GM18873 (cell line): ENCODE measurements around the gene SAXO2.
"Not testable (repeated sequence)": the region's sequence is repeated elsewhere in the genome, so short reads cannot be mapped to it uniquely, and the experiment has no call there.

Experiments
- ATAC-seq: cut with Tn5 transposase; IDR thresholded peaks from one replicate; pipeline ENCODE4 v1.9.1; 2021; ENCODE audit warnings: mild to moderate bottlenecking, moderate library complexity, moderate number of reproducible peaks; ENCODE audit not compliant: unreplicated experiment, low FRiP score

The SAXO2 gene

DNA sequence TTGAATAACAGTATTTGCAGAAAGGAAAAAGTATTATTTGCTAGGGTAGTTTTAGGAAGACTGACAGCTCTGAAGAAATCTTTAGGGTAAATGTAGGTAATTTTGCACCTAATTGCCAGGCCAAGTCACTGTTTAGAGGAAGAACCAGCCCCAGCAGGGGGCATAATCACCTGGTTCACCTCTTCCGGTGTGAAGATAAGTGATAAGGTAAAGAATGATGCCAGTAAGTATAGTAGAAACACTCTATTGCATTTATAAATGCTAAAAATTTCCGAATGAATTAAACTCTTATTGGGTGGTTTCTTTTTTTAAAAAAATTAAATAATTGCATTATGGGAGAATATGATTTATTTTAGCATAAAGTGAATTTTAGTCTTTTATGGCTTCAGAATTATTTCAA lies 21.8 kb downstream of the SAXO2 start:
- not testable (repeated sequence) for ATAC-seq

DNA sequence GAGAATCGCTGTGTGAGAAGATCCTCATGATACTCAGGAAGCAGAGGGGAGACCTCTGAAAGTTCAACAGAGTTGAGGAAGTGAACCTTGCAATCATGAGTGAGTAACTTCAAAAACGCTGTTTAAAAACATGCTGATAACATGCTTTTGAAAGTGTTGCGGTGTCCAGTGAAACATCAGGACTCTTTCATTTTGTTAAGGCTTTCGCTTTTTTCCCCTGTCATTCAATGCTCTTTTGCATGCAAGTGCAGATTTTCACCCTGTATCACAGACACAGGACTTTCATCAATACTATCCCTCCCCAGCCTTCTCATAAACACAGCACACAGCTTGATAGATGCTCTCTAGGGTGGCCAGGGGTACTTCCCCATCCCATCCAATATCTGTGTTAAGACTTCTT lies 23.9 kb downstream of the SAXO2 start:
- ATAC-seq = not testable (repeated sequence)

DNA sequence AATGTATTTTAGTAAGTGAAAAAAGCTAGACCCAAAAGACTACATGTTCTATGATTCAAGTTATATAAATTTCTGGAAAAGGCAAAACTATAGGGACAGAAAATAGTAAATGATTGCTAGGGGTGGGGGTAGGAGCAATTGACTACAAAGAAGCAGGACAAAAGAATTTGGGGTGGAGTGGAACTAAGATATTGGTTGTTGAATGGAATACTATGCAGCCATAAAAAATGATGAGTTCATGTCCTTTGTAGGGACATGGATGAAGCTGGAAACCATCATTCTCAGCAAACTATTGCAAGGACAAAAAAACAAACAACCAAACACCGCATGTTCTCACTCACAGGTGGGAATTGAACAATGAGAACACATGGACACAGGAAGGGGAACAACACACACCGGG lies 25.6 kb downstream of the SAXO2 start:
- not testable (repeated sequence) for ATAC-seq

DNA sequence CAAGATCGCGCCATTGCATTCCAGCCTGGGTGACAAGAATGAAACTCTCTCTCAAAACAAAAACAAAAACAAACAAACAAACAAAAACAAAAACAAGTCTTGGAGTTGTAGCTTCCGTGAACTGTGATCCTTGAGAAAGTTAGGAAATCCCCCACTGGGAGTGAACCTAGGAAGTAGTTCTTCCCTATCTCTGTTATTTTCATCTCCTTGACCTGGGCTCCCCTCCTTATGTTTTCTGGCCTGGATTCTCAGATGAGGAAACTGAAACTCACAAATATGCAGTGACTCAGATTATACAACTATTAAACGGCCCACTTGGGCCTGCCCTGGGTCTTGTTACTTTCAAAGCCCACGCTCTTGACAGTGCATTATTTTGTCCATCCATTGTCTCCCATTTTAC lies 29.7 kb downstream of the SAXO2 start:
- ATAC-seq = no peak

DNA sequence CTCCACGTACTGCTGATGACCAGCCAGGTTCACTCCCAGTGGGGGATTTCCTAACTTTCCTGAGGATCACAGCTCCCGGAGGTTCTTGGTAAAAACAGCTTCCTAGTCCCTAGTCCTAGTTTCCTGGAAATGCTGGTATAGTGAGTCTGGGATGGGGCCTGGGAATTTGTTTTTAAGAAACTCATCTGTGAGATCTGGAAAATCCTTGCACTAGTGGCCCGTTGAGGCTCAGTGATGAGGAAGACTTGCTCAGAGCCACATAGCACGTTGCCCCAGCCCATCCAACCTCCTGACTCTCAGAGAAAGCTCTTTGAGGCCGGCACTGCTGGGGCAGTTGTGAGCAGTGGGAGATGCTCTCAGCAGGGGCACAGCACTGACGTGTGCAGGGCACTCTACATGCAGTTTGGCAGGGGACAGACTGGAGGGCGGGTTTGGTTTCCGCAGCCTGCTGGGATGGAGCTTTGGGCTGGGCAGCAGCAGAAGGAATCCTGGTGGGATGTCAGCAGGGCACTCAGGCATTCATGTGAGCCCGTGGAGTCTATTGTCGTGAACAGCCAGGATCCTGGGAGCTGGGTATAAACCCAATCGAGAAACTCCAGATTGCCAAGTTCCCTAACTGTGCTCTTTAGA lies 31.6 kb downstream of the SAXO2 start:
- ATAC-seq = no peak

DNA sequence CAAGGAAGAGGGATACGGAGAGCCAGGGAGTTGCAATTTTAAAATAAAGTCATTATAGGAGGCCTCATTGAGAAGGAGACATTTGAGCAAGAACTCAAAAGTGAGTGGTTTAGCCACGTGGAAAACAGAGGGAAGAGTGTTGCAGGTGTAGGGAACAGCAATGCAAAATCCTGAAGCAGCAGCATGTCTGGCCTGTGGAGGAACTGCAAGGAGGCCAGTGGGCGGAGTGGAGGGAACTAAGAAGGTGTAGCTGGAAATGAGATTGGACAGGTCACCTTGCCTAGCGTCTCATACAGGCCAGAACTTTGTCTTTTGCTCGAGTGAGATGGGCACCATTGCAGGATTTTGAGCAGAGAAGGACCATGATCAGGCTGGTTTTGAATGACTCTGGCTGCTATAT lies 34.9 kb downstream of the SAXO2 start:
- no peak for ATAC-seq

DNA sequence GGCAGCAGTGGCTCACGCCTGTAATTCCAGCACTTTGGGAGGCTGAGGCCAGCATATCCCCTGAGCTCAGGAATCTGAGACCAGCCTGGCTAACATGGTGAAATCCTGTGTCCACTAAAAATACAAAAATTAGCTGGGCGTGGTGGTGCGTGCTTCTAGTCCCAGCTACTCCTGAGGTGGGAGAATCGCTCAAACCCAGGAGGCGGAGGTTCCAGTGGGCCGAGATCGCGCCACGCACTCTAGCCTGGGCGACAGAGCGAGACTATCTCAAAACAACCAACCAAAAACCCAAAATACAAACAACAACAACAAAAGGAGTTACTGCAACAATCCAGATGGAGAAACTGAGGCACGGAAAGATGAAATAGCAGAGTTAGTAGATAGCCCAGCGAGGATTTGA lies 35.4 kb downstream of the SAXO2 start:
- no peak for ATAC-seq

DNA sequence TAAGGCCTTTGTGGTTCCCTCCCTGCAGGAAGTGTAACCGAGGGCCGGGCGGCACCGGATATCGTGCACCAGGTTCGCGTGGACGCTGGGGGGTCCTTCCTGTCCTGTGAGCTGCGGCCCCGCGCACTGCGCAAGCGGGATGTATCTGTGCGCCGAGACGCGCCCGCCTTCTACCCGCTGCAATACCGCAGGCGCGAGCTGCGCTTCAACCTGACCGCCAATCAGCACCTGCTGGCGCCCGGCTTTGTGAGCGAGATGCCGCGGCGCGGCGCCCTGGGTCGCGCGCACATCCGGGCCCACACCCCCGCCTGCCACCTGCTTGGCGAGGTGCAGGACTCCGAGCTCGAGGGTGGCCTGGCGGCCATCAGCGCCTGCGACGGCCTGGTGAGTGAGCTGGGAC lies 35.9 kb downstream of the SAXO2 start:
- no peak for ATAC-seq

DNA sequence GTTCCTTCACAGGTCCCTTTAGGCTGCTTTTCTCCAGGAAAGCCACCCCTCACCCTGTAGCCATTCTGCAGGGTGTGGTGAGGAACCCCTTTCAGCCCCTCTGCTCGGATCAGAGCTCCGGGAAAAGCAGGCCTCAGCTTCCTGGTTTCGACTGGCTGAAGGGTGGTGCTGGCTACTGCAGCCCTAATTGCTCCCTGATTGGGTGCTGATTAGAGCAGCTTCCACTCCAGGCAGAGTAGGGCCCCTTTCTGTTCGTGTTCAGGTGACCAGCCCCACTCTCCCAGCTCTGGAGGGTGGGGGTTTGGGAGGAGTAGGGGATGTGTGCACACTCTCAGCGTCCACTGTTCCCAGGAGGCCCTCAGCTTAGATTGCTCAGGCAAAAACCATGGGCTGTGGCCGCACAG lies 36.9 kb downstream of the SAXO2 start:
- not testable (repeated sequence) for ATAC-seq

DNA sequence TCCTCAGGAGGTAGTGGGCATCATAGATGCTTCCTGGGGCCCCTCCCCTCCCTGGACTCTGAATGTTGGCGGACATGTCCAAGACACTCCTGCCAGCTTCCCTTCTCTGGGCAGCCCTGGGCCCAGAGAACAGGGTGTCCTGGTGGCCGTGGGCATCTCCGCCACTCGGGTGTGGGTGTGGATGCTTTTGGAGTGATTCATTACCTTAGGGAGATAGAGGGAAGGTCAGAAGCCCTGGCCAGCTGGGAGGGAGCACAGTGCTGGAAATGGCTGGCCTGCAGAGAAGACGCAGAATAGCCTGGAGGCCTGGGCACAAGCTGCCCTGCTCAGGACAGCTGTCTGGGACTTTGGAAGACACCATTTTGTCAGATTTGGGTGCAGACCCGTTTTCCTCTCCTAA lies 37.7 kb downstream of the SAXO2 start:
- ATAC-seq = not testable (repeated sequence)

DNA sequence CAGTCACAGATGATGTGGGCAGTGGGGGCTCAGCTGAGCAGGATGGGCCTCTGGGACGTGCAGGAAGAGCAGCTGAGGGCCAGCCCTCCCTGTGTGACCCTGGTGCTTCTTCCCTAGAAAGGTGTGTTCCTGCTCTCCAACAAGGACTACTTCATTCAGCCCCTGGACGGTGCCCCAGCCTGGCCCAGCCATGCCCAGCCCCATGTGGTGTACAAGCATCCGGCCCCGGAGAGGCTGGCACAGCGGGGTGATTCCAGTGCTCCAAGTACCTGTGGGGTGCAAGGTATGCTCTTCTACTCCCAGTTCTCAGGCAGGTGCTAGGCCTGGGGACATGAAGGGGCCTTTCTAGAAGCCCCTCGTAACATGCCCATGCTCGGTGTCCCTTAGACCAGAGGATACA lies 38.3 kb downstream of the SAXO2 start:
- no peak for ATAC-seq

DNA sequence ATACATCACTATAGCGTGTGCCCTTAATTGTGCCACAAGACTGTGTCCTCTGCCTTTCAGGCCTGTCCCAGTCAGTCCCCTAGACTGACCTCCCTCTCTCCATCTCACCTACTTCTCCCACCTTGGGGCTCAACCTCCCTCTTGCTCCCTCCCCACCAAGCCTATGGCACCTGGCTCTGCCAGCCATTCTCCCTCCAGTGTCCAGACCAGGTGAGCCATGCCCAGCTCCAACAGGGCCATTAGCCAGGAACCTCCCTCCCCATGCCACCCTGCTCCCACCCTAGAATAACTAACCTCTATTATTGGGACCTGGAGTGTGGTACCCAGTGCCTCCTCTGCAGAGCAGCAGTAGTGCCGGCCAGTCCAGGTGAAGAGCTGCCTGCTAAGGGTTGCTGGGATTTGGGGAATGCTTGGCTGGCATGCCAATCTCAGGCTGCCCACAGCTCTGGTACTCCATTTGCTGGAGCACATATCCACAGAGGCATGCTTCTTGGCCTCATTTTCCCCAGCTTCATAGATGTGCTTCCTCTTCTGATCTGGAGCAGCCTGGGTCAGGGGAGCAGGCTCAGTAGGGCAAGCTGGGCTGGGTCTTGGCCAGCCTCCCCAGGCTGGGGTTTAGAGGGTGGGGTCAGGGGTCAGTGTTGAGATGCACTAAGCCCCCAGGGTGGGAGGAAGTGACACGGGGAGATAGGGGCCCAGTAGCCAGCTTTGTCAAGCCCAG lies 38.8 kb downstream of the SAXO2 start:
- no peak for ATAC-seq

DNA sequence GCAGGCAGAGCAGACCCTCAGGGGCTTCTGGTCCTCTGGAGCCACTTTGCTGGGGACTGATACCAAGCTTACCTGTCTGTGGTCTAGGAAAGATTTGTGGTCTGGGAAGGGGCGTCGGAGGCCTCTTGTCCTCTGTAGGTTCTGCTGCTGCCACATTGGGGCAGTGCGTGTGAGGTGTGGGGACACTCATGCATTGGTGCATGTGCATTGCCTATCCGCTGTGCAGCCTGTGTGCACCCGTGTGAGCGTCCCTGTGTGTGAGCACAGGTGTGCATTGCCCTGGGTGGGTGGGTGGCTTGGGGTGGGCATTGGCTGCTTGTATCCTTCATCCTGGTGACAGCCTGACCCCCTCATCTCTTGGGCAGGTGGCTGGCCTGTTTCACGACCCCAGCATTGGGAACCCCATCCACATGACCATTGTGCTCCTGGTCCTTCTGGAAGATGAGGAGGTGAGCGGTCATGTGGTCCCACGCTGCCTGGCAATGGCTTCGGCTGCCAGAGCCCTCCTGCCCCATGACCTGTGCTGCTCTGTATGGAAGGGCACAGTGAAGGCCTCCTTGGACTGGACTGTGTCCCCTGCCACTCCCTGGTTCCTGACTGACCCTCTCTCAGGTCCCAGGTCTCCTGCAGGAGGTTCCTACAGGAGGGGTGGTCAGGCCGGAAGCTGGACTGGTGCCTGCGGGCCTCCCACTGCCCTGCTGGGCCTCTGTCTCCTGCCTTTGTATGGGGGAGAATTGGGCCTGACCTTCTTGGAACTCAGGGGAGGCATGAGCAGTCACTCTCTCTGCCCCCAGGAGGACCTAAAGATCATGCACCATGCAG lies 41.5 kb downstream of the SAXO2 start:
- no peak for ATAC-seq

DNA sequence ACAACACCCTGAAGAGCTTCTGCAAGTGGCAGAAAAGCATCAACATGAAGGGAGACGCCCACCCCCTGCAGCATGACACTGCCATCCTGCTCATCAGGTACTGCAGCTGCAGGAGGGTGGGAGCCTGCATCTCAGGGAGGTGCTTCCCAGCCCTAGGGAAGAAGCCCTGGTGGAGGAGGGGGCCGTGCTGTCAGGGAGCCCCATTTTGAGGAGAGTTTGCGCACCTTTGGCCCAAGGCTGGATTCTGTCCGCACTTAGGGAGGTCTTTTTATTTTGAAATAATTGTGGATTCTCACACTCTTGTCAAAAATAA lies 42.1 kb downstream of the SAXO2 start:
- no peak for ATAC-seq

DNA sequence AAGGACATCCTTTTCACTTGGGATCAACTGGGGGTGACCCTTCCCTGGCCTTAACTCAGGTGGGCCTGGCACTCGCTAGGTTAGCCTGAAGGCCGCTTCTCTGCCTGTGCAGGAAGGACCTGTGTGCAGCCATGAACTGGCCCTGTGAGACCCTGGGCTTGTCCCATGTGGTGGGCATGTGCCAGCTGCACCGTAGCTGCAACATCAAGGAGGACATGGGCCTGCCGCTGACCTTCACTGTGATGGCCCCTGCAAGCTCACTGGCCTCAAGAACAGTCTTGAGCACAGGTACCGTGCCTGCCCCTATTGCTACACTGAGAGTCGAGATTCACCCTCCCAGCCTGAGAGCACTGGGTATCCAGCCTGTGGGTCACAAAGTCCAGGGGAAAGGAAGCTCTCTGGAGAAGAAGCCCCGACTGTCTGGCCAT lies 43.0 kb downstream of the SAXO2 start:
- ATAC-seq = no peak

DNA sequence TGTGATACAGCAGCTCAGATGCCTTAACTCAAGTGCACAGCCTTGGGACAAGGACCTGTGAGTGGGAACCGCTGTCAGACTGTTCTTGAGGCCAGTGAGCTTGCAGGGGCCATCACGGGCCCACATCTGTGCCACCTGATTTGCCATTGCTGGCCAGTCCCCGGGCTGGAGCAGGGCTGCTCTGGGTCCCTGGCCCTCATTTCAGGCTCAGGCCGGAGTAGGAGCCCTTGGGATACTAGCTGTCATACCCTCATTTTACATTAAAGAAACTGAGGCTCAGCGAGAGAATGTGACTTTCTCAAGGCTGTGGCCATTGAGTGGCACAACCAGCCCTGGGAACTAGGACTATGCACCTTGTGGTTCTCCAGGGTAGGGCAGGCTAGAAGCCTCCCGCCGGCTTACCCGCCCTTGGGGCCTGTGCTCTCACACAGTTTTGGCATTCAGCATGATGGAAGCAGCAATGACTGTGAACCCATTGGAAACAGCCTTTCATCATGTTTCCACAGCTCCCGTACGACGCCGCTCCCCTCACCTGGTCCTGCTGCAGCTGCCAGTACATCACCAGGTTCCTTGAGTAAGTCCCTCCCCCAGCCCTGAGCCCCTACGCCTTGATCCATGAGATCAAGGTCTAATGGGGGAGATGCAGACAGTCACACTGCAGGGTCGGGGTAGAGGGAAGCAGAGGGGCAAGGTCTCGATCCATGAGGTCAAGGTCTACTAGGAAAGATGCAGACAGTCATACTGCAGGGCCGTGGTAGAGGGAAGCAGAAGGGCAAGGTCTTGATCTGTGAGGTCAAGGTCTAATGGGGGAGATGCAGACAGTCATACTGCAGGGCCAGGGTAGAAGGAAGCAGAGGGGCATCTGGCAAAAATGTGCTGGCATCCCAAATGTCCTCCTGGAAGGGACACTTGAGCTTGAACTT lies 44.4 kb downstream of the SAXO2 start:
- ATAC-seq = no peak

DNA sequence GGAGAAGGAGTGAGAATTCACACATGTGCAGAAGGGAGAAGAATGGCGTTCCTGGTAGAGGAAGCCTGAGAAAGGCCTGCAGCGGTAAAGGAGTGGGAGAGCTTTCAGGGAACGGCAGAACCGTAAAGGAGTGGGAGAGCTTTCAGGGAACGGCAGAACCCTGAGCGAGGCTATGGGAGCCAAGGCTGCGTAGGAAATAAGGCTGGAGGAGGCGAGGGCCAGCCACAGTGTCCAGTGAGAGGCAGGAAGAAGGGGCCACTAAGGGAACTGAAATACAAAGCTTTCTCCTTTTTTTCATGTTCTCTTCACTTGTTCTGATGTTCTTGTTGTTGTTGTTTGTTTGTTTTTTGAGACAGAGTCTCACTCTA lies 45.1 kb downstream of the SAXO2 start:
- ATAC-seq = no peak

DNA sequence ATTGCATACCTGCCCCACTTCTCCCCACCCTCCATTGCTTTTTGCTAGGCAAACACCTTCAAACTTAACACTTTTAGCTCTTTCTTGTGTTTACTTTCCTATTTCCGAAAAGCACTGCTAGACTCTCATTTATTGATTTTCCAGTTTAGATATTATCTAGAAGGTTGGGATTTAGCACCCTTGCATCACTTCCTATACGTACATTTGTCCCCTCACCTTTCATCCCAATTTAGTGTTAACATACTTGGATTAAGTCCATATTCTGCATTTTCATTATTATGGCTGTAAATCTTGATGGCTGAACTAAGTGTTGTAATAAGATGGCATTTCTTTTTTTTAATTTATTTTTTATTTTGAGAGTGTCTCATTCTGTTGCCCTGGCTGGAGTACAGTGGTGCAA lies 47.2 kb downstream of the SAXO2 start:
- no peak for ATAC-seq

DNA sequence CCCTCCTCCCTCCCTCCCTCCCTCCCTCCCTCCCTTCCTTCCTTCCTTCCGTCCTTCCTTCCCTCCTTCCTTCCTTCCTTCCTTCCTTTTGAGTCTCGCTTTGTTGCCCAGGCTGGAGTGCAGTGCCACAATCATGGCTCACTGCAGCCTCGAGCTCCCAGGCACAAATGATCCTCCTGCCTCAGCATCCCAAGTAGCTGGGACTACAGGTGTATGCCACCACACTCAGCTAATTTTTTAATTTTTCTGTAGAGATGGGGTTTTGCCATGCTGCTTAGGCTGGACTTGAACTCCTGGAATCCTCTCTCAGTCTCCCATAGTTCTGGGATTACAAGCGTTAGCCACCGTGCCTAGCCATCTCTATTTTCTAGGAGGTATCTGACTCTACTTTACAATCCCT lies 48.7 kb downstream of the SAXO2 start:
- ATAC-seq = not testable (repeated sequence)

DNA sequence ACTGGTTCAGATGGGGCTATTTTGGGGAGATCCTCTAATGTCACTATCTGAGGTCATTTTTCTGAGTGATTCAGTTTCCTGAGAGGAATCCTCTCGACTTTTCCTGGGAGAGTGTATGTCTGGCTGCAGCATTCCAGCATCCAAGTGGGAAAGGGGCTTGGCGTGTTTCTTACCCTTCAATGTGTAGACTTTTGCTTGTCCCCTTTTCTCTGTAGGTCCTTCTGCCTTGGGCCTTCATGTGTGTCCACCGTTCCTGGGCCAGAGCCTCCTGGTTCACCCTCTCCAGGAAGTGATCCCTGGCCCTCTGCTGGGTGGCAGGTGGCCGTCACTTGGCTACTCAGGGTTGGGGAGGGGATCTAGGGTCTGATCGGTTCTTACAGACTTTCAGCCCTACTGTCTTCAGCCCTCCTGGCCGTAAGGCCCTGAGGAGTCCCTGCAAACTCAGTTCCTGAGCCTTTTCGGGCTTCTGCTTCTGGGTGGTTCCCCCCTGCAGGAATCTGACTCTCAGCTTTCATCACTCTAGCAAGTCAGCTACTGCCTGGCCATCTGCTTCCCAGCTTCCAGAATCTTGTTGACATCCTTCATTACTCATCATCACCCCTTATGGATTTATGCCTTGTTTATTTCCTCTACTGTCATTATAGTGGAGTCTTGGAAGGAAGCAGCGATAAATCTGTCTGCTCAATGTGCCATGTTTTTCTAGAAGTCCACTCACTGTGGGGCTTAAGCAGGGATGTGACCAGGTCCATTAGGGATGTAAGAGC lies 50.1 kb downstream of the SAXO2 start:
- ATAC-seq = no peak
